ENCODE results near the gene CFAP161.

CFAP161 gene

GRCh38 chr15:81160312-81161159, 26.5 kb downstream of the CFAP161 start:
- DNase-seq, result no peak

- no peak for DNase-seq
These were observed 27.1 kb downstream of the CFAP161 start for GRCh38 chr15:81161160-81161673.

GRCh38 chr15:81161851-81162250, 27.8 kb downstream of the CFAP161 start:
- DNase-seq, result peak; percentile 6 to 9

GRCh38 chr15:81163961-81164800, 30.1 kb downstream of the CFAP161 start:
- no peak for DNase-seq

- DNase-seq, result no peak
These were observed 31.5 kb downstream of the CFAP161 start for GRCh38 chr15:81165535-81165934.

GRCh38 chr15:81166636-81167305, 32.7 kb downstream of the CFAP161 start:
- no peak for DNase-seq

GRCh38 chr15:81168131-81168526, 34.1 kb downstream of the CFAP161 start:
- no peak for DNase-seq

- no peak for DNase-seq
These were observed 34.6 kb downstream of the CFAP161 start for GRCh38 chr15:81168644-81169043.

GRCh38 chr15:81170511-81170910, 36.4 kb downstream of the CFAP161 start:
- DNase-seq, result no peak

GRCh38 chr15:81171286-81171685, 37.2 kb downstream of the CFAP161 start:
- DNase-seq, result no peak

- DNase-seq, result no peak
These were observed 40.2 kb downstream of the CFAP161 start for GRCh38 chr15:81174125-81174791.

GRCh38 chr15:81174792-81175327, 40.8 kb downstream of the CFAP161 start:
- no peak for DNase-seq

- DNase-seq, result no peak
These were observed 41.4 kb downstream of the CFAP161 start for GRCh38 chr15:81175496-81175895.

GRCh38 chr15:81176291-81176893, 42.3 kb downstream of the CFAP161 start:
- no peak for DNase-seq

- no peak for DNase-seq
These were observed 44.3 kb downstream of the CFAP161 start for GRCh38 chr15:81178365-81178764.

- no peak for DNase-seq
These were observed 47.1 kb downstream of the CFAP161 start for GRCh38 chr15:81181220-81181619.

- DNase-seq, result no peak
These were observed 48.1 kb downstream of the CFAP161 start for GRCh38 chr15:81182031-81182755.

- no peak for DNase-seq
These were observed 48.8 kb downstream of the CFAP161 start for GRCh38 chr15:81182756-81183438.

- no peak for DNase-seq
These were observed 49.3 kb downstream of the CFAP161 start for GRCh38 chr15:81183439-81183775.

- no peak for DNase-seq
These were observed 50.1 kb downstream of the CFAP161 start for GRCh38 chr15:81184188-81184587.
